ENCODE data around the gene MAGI2.

MAGI2 gene

GRCh38 chr7:78386520-78386919, 1066.9 kb downstream of the MAGI2 start:
- DNase-seq (ENCODE audit: low read depth in 4 of 4, low spot score in 1 of 4): no peak

- no peak for DNase-seq (ENCODE audit: low read depth in 4 of 4, low spot score in 1 of 4)
Observed at GRCh38 chr7:78383096-78383880, 1070.2 kb downstream of the MAGI2 start.

- DNase-seq (ENCODE audit: low read depth in 4 of 4, low spot score in 1 of 4): no peak
Observed at GRCh38 chr7:78379148-78379547, 1074.3 kb downstream of the MAGI2 start.

- DNase-seq (ENCODE audit: low read depth in 4 of 4, low spot score in 1 of 4): no peak
Observed at GRCh38 chr7:78377532-78377931, 1075.9 kb downstream of the MAGI2 start.

GRCh38 chr7:78370936-78371335, 1082.5 kb downstream of the MAGI2 start:
- no peak for DNase-seq (ENCODE audit: low read depth in 4 of 4, low spot score in 1 of 4)

- DNase-seq (ENCODE audit: low read depth in 4 of 4, low spot score in 1 of 4): no peak
Observed at GRCh38 chr7:78368771-78369170, 1084.7 kb downstream of the MAGI2 start.

- no peak for DNase-seq (ENCODE audit: low read depth in 4 of 4, low spot score in 1 of 4)
Observed at GRCh38 chr7:78367280-78367773, 1086.1 kb downstream of the MAGI2 start.

- no peak for DNase-seq (ENCODE audit: low read depth in 4 of 4, low spot score in 1 of 4)
Observed at GRCh38 chr7:78363866-78364265, 1089.6 kb downstream of the MAGI2 start.

- no peak for DNase-seq (ENCODE audit: low read depth in 4 of 4, low spot score in 1 of 4)
Observed at GRCh38 chr7:78359836-78360235, 1093.6 kb downstream of the MAGI2 start.

- no peak for DNase-seq (ENCODE audit: low read depth in 4 of 4, low spot score in 1 of 4)
Observed at GRCh38 chr7:78357709-78358108, 1095.8 kb downstream of the MAGI2 start.

GRCh38 chr7:78355834-78356233, 1097.6 kb downstream of the MAGI2 start:
- no peak for DNase-seq (ENCODE audit: low read depth in 4 of 4, low spot score in 1 of 4)

GRCh38 chr7:78350926-78351325, 1102.5 kb downstream of the MAGI2 start:
- DNase-seq (ENCODE audit: low read depth in 4 of 4, low spot score in 1 of 4): no peak

- DNase-seq (ENCODE audit: low read depth in 4 of 4, low spot score in 1 of 4): no peak
Observed at GRCh38 chr7:78350391-78350790, 1103.1 kb downstream of the MAGI2 start.

GRCh38 chr7:78346827-78347226, 1106.6 kb downstream of the MAGI2 start:
- DNase-seq (ENCODE audit: low read depth in 4 of 4, low spot score in 1 of 4): no peak

GRCh38 chr7:78345979-78346378, 1107.5 kb downstream of the MAGI2 start:
- DNase-seq (ENCODE audit: low read depth in 4 of 4, low spot score in 1 of 4): no peak

GRCh38 chr7:78345293-78345911, 1108.1 kb downstream of the MAGI2 start:
- DNase-seq (ENCODE audit: low read depth in 4 of 4, low spot score in 1 of 4): no peak

- no peak for DNase-seq (ENCODE audit: low read depth in 4 of 4, low spot score in 1 of 4)
Observed at GRCh38 chr7:78334426-78334825, 1119.0 kb downstream of the MAGI2 start.

GRCh38 chr7:78333530-78334425, 1119.7 kb downstream of the MAGI2 start:
- DNase-seq (ENCODE audit: low read depth in 4 of 4, low spot score in 1 of 4): no peak

- no peak for DNase-seq (ENCODE audit: low read depth in 4 of 4, low spot score in 1 of 4)
Observed at GRCh38 chr7:78329001-78329655, 1124.3 kb downstream of the MAGI2 start.

GRCh38 chr7:78327718-78328117, 1125.7 kb downstream of the MAGI2 start:
- no peak for DNase-seq (ENCODE audit: low read depth in 4 of 4, low spot score in 1 of 4)

- no peak for DNase-seq (ENCODE audit: low read depth in 4 of 4, low spot score in 1 of 4)
Observed at GRCh38 chr7:78326876-78327275, 1126.6 kb downstream of the MAGI2 start.
